HepG2 (cell line): ENCODE data around the gene EIF5A. TPM values are rescaled to one million over a fixed set of nuclear protein-coding genes. Genes with fewer than 3 reads are reported as not detected.

Experiments used
- HOXA3 ChIP-seq: sonication (generic); formaldehyde crosslinking; IDR thresholded peaks from 2 replicates; pipeline ENCODE4 v1.5.0; 2020; ENCODE audit warnings: missing genetic modification reagents
- MEIS1 ChIP-seq: sonication (generic); formaldehyde crosslinking; IDR thresholded peaks from 2 replicates; pipeline ENCODE4 v1.9.0; 2021; ENCODE audit warnings: mild to moderate bottlenecking, missing genetic modification reagents, moderate library complexity, borderline replicate concordance
- NFYB ChIP-seq: sonication (generic); formaldehyde crosslinking; IDR thresholded peaks from 2 replicates; pipeline ENCODE4 v1.4.0; 2020; ENCODE audit warnings: missing genetic modification reagents
- NR2F2 ChIP-seq: IDR thresholded peaks from 2 replicates; pipeline ENCODE4 v1.6.1; 2012; ENCODE audit warnings: low read depth, inconsistent platforms, borderline replicate concordance
- SNAI1 ChIP-seq: sonication (generic); formaldehyde crosslinking; IDR thresholded peaks from 2 replicates; pipeline ENCODE4 v1.5.0; 2020; ENCODE audit warnings: mild to moderate bottlenecking, missing genetic modification reagents, borderline replicate concordance
- TSC22D2 ChIP-seq: sonication (generic); formaldehyde crosslinking; IDR thresholded peaks from 2 replicates; pipeline ENCODE4 v1.5.1; 2020; ENCODE audit warnings: missing genetic modification reagents, mild to moderate bottlenecking, borderline replicate concordance
- XRCC5 ChIP-seq: fragments of 200-400 bp; formaldehyde crosslinking; optimal IDR thresholded peaks from 2 replicates; pipeline ENCODE3; 2017; ENCODE audit warnings: mild to moderate bottlenecking, low read length
- ZBTB20 ChIP-seq: sonication (generic); formaldehyde crosslinking; IDR thresholded peaks from 2 replicates; pipeline ENCODE4 v1.8.1; 2023; ENCODE audit warnings: missing genetic modification reagents, low read depth, mild to moderate bottlenecking, borderline replicate concordance
- ZFAT ChIP-seq: sonication (generic); formaldehyde crosslinking; conservative IDR thresholded peaks from 2 replicates; pipeline ENCODE4 v1.8.1; 2023; ENCODE audit warnings: missing genetic modification reagents, inconsistent platforms
- ZFP36 ChIP-seq: fragments of 150-350 bp; IDR thresholded peaks from 2 replicates; pipeline ENCODE4 v1.6.1; 2018; ENCODE audit warnings: borderline replicate concordance, low read length, low read depth; ENCODE audit not compliant: partially characterized antibody
- ZKSCAN1 ChIP-seq: fragments of 150-350 bp; IDR thresholded peaks from 2 replicates; pipeline ENCODE4 v1.6.1; 2014; ENCODE audit warnings: low read length
- ZNF20 ChIP-seq: sonication (generic); formaldehyde crosslinking; IDR thresholded peaks from 2 replicates; pipeline ENCODE4 v1.4.0; 2020; ENCODE audit warnings: mild to moderate bottlenecking, moderate library complexity, missing genetic modification reagents
- ZNF234 ChIP-seq: sonication (generic); formaldehyde crosslinking; conservative IDR thresholded peaks from 2 replicates; pipeline ENCODE4 v1.5.1; 2020; ENCODE audit warnings: mild to moderate bottlenecking, missing genetic modification reagents
- ZNF30 ChIP-seq: sonication (generic); formaldehyde crosslinking; IDR thresholded peaks from 2 replicates; pipeline ENCODE4 v1.5.0; 2020; ENCODE audit warnings: mild to moderate bottlenecking, missing genetic modification reagents
- ZNF337 ChIP-seq: sonication (generic); formaldehyde crosslinking; IDR thresholded peaks from 2 replicates; pipeline ENCODE4 v1.5.1; 2020; ENCODE audit warnings: missing genetic modification reagents, low read depth, mild to moderate bottlenecking, borderline replicate concordance
- ZNF768 ChIP-seq: sonication (generic); formaldehyde crosslinking; IDR thresholded peaks from 2 replicates; pipeline ENCODE4 v1.4.0; 2020; ENCODE audit warnings: missing genetic modification reagents
- polyA plus RNA-seq, 8 experiments: library from polyadenylated mRNA; depleted of rRNA in 3 of 8; stranded (reverse) in 7 of 8; unstranded in 1 of 8; fragments of >200 nt; fragmentation: Illumina TruSeq in 4 of 8; extraction: Trizol in 4 of 8; gene quantifications; 2 replicates each; pipeline versions ENCODE4 v1.2.1 to v1.2.3, GENCODE V29; 2011 to 2016; ENCODE audit warnings: low read depth in 4 of 8, missing spikeins in 1 of 8, mixed read lengths in 1 of 8; ENCODE audit not compliant: insufficient read depth in 1 of 8
- total RNA-seq, 5 experiments: library from RNA; depleted of rRNA; stranded (reverse); fragments of >200 nt; fragmentation: Illumina TruSeq; extraction: Trizol; gene quantifications; 2 replicates each; pipeline ENCODE4 v1.2.3, GENCODE V29; 2016; ENCODE audit warnings: low read depth in 1 of 5
- TF ChIP-seq, protein P1 (sequence below): sonication (generic); formaldehyde crosslinking; IDR thresholded peaks from 2 replicates; pipeline ENCODE4 v1.4.0; 2020; ENCODE audit warnings: mild to moderate bottlenecking, missing genetic modification reagents
- TF ChIP-seq, protein P2 (sequence below), 2 experiments: fragments of 450-650 bp in 1 of 2; sonication (generic) in 1 of 2; formaldehyde crosslinking in 1 of 2; IDR thresholded peaks; 2 replicates each; pipeline versions ENCODE4 v1.6.1 to v1.8.0; 2016 to 2022; ENCODE audit warnings: antibody characterized with exemption in 1 of 2, mild to moderate bottlenecking in 1 of 2, missing genetic modification reagents in 1 of 2

The EIF5A gene
- total and polyA plus RNA-seq, 2 of the 13 experiments (the other 11 are each of a cell fraction or from before 2014, with no cell fraction given), result 319 to 337 TPM

DNA sequence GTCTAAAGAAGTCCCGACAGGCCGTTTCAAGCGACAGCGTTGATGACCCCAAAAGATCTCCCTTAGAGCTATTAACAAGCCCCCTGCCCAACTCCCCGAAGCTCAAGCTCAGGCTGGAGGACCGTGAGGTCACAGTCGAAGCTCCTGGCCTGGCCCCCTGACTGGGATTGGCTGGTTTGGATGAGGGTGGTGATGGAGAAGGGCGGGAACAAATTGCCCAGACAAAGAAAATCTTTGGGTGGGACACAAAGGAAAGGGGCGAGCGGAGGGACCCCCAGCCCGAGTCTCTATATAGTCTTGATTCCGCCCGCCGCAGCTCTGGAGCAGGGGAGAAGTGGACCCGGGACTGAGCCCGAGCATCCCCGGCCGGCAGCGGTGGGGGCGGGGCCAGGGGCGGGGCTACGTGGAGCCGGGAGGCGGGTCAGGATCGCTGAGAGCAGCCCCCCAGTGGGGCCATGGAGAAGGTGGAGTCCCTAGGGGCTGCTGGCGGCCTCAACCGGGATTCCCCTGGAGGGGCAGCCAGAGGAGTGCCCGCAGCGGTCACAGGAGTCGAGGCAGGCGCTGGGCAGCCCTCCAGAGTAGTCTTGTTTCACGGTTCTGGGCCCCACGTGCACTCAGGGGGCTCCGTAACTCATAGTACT lies 22.7 kb downstream of the EIF5A start (continued):
- TF ChIP-seq, protein P1, sequence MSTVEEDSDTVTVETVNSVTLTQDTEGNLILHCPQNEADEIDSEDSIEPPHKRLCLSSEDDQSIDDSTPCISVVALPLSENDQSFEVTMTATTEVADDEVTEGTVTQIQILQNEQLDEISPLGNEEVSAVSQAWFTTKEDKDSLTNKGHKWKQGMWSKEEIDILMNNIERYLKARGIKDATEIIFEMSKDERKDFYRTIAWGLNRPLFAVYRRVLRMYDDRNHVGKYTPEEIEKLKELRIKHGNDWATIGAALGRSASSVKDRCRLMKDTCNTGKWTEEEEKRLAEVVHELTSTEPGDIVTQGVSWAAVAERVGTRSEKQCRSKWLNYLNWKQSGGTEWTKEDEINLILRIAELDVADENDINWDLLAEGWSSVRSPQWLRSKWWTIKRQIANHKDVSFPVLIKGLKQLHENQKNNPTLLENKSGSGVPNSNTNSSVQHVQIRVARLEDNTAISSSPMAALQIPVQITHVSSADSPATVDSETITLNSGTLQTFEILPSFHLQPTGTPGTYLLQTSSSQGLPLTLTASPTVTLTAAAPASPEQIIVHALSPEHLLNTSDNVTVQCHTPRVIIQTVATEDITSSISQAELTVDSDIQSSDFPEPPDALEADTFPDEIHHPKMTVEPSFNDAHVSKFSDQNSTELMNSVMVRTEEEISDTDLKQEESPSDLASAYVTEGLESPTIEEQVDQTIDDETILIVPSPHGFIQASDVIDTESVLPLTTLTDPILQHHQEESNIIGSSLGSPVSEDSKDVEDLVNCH (CRISPR knock-in tag), result no peak
- no peak for TF ChIP-seq ZNF20 (CRISPR knock-in tag)
- TF ChIP-seq MEIS1 (CRISPR knock-in tag), result no peak
- TF ChIP-seq ZKSCAN1, result no peak
- TF ChIP-seq, protein P2, sequence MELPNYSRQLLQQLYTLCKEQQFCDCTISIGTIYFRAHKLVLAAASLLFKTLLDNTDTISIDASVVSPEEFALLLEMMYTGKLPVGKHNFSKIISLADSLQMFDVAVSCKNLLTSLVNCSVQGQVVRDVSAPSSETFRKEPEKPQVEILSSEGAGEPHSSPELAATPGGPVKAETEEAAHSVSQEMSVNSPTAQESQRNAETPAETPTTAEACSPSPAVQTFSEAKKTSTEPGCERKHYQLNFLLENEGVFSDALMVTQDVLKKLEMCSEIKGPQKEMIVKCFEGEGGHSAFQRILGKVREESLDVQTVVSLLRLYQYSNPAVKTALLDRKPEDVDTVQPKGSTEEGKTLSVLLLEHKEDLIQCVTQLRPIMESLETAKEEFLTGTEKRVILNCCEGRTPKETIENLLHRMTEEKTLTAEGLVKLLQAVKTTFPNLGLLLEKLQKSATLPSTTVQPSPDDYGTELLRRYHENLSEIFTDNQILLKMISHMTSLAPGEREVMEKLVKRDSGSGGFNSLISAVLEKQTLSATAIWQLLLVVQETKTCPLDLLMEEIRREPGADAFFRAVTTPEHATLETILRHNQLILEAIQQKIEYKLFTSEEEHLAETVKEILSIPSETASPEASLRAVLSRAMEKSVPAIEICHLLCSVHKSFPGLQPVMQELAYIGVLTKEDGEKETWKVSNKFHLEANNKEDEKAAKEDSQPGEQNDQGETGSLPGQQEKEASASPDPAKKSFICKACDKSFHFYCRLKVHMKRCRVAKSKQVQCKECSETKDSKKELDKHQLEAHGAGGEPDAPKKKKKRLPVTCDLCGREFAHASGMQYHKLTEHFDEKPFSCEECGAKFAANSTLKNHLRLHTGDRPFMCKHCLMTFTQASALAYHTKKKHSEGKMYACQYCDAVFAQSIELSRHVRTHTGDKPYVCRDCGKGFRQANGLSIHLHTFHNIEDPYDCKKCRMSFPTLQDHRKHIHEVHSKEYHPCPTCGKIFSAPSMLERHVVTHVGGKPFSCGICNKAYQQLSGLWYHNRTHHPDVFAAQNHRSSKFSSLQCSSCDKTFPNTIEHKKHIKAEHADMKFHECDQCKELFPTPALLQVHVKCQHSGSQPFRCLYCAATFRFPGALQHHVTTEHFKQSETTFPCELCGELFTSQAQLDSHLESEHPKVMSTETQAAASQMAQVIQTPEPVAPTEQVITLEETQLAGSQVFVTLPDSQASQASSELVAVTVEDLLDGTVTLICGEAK (IDR thresholded peaks at IDR 0.05), result no peak
- TF ChIP-seq, protein P2 (CRISPR knock-in tag; IDR thresholded peaks at IDR 0.05), result 0 out of 2 replicates have a peak, but pooled peaks have one; percentile 7
- no peak for TF ChIP-seq ZFP36
- TF ChIP-seq ZNF234 (CRISPR knock-in tag), result no peak
- TF ChIP-seq SNAI1 (CRISPR knock-in tag), result no peak
- TF ChIP-seq ZBTB20 (CRISPR knock-in tag), result no peak
- TF ChIP-seq ZNF768 (CRISPR knock-in tag), result no peak
- TF ChIP-seq ZNF337 (CRISPR knock-in tag), result no peak
- TF ChIP-seq HOXA3 (CRISPR knock-in tag), result no peak
- TF ChIP-seq ZNF30, result no peak
- TF ChIP-seq XRCC5, result no peak
- peak; percentile 79 for TF ChIP-seq NFYB
- no peak for TF ChIP-seq TSC22D2 (CRISPR knock-in tag)
- no peak for TF ChIP-seq NR2F2
- no peak for TF ChIP-seq ZFAT (CRISPR knock-in tag)
